ENCODE data around the gene GPR148. TPM values are rescaled to one million over a fixed set of nuclear protein-coding genes. Genes with fewer than 3 reads are reported as not detected.

GPR148 gene
- polyA plus RNA-seq, 2 of the 4 experiments (the other 2 are of a cell fraction) = not detected

GRCh38 chr2:130720036-130720435 is 8.8 kb upstream of the GPR148 start:
- no peak for TF ChIP-seq ZSCAN20 (CRISPR knock-in tag; IDR thresholded peaks at IDR 0.05)
- TF ChIP-seq SMC3 (IDR thresholded peaks at IDR 0.05) = no peak
- TF ChIP-seq CBX2 (IDR thresholded peaks at IDR 0.05; ENCODE audit: borderline replicate concordance, low read depth) = no peak
- TF ChIP-seq MYC (IDR thresholded peaks at IDR 0.05; ENCODE audit: borderline replicate concordance, low read length) = no peak
- TF ChIP-seq CEBPB (IDR thresholded peaks at IDR 0.05) = no peak
- TF ChIP-seq, protein P1, sequence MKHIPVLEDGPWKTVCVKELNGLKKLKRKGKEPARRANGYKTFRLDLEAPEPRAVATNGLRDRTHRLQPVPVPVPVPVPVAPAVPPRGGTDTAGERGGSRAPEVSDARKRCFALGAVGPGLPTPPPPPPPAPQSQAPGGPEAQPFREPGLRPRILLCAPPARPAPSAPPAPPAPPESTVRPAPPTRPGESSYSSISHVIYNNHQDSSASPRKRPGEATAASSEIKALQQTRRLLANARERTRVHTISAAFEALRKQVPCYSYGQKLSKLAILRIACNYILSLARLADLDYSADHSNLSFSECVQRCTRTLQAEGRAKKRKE (CRISPR knock-in tag; IDR thresholded peaks at IDR 0.05; ENCODE audit: low read depth) = no peak
- no peak for TF ChIP-seq GATA3 (IDR thresholded peaks at IDR 0.05; ENCODE audit: borderline replicate concordance)
- no peak for TF ChIP-seq MAFK (IDR thresholded peaks at IDR 0.05; ENCODE audit: partially characterized antibody)
- no peak for TF ChIP-seq EHMT2 (IDR thresholded peaks at IDR 0.05; ENCODE audit: low read depth)
- no peak for TF ChIP-seq HOXB5 (CRISPR knock-in tag; IDR thresholded peaks at IDR 0.05)
- TF ChIP-seq NR3C1 (IDR thresholded peaks at IDR 0.05) = no peak
- TF ChIP-seq FOSB (CRISPR knock-in tag; IDR thresholded peaks at IDR 0.05) = no peak
- TF ChIP-seq POLR2A (IDR thresholded peaks at IDR 0.05; ENCODE audit: low read length) = no peak
- no peak for TF ChIP-seq NPAS2 (CRISPR knock-in tag; IDR thresholded peaks at IDR 0.05; ENCODE audit: borderline replicate concordance)
- no peak for TF ChIP-seq BHLHE40 (IDR thresholded peaks at IDR 0.05; ENCODE audit: low read depth, low read length)
- TF ChIP-seq FOSL2 (IDR thresholded peaks at IDR 0.05) = no peak
- no peak for TF ChIP-seq FOSL2 (CRISPR knock-in tag; IDR thresholded peaks at IDR 0.05)
- TF ChIP-seq RNF2 (IDR thresholded peaks at IDR 0.05; ENCODE audit: borderline replicate concordance, low read depth) = no peak
- no peak for TF ChIP-seq PHF8 (IDR thresholded peaks at IDR 0.05; ENCODE audit: borderline replicate concordance, low read depth)
- TF ChIP-seq, protein P2, sequence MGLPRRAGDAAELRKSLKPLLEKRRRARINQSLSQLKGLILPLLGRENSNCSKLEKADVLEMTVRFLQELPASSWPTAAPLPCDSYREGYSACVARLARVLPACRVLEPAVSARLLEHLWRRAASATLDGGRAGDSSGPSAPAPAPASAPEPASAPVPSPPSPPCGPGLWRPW (IDR thresholded peaks at IDR 0.05) = no peak
- TF ChIP-seq, protein P3, sequence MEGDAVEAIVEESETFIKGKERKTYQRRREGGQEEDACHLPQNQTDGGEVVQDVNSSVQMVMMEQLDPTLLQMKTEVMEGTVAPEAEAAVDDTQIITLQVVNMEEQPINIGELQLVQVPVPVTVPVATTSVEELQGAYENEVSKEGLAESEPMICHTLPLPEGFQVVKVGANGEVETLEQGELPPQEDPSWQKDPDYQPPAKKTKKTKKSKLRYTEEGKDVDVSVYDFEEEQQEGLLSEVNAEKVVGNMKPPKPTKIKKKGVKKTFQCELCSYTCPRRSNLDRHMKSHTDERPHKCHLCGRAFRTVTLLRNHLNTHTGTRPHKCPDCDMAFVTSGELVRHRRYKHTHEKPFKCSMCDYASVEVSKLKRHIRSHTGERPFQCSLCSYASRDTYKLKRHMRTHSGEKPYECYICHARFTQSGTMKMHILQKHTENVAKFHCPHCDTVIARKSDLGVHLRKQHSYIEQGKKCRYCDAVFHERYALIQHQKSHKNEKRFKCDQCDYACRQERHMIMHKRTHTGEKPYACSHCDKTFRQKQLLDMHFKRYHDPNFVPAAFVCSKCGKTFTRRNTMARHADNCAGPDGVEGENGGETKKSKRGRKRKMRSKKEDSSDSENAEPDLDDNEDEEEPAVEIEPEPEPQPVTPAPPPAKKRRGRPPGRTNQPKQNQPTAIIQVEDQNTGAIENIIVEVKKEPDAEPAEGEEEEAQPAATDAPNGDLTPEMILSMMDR (IDR thresholded peaks at IDR 0.05) = no peak
- Histone ChIP-seq H3K4me2 (no peak overlapping the region), H3K9me3 (no peaks in the 10 kb centered on the region), H3K4me1 (no peaks in the 10 kb centered on the region), H3K4me3 (no peak overlapping the region), H3K27ac (no peak overlapping the region)
- ChIA-PET CTCF (no interaction called here), POLR2A (no interaction called here)
- no peak for FAIRE-seq
- ATAC-seq = no peak
- WGBS (ENCODE audit: missing lambda C conversion rate) = 37% methylated on average over 5 of the region's 8 CpGs
- no peak for DNase-seq (ENCODE audit: low read depth in 1 of 2, low spot score in 1 of 2)

- no peak for ATAC-seq
- H3K4me2 ChIP-seq = no peak overlapping the region
- no peak for FAIRE-seq
Observed at GRCh38 chr2:130720528-130720927, 8.3 kb upstream of the GPR148 start.

More at GRCh38 chr2:130720528-130720927, 8.3 kb upstream of the GPR148 start:
- Histone ChIP-seq H3K4me1 (no peaks in the 10 kb centered on the region), H3K4me3 (no peak overlapping the region), H3K27ac (no peak overlapping the region), H3K9me3 (no peaks in the 10 kb centered on the region)
- no peak for DNase-seq (ENCODE audit: low read depth in 1 of 2, low spot score in 1 of 2)
- POLR2A ChIA-PET = no interaction called here
- TF ChIP-seq EP300 (IDR thresholded peaks at IDR 0.05) (no peak), ZSCAN20 (CRISPR knock-in tag; IDR thresholded peaks at IDR 0.05) (no peak), EHMT2 (IDR thresholded peaks at IDR 0.05; ENCODE audit: low read depth) (no peak), NPAS2 (CRISPR knock-in tag; IDR thresholded peaks at IDR 0.05; ENCODE audit: borderline replicate concordance) (no peak), FOSL2 (IDR thresholded peaks at IDR 0.05) (no peak), FOSL2 (CRISPR knock-in tag; IDR thresholded peaks at IDR 0.05) (no peak), NFE2L2 (conservative IDR thresholded peaks at IDR 0.05; ENCODE audit: low read length) (no peak), RCOR1 (IDR thresholded peaks at IDR 0.05; ENCODE audit: low read depth, low read length) (no peak), ZNF302 (CRISPR knock-in tag; IDR thresholded peaks at IDR 0.05) (no peak), ZC3H11A (IDR thresholded peaks at IDR 0.05) (no peak), HOXA7 (CRISPR knock-in tag; IDR thresholded peaks at IDR 0.05) (no peak), CHD2 (IDR thresholded peaks at IDR 0.05; ENCODE audit: low read length, partially characterized antibody) (no peak), EHF (CRISPR knock-in tag; IDR thresholded peaks at IDR 0.05) (no peak), POLR2AphosphoS2 (conservative IDR thresholded peaks at IDR 0.05; ENCODE audit: low read length) (no peak), KDM5A (IDR thresholded peaks at IDR 0.05) (no peak), CBX2 (IDR thresholded peaks at IDR 0.05; ENCODE audit: borderline replicate concordance, low read depth) (no peak), JUNB (IDR thresholded peaks at IDR 0.05) (no peak)
- TF ChIP-seq, protein P1 (CRISPR knock-in tag; IDR thresholded peaks at IDR 0.05; ENCODE audit: low read depth) = no peak
- TF ChIP-seq, protein P4, sequence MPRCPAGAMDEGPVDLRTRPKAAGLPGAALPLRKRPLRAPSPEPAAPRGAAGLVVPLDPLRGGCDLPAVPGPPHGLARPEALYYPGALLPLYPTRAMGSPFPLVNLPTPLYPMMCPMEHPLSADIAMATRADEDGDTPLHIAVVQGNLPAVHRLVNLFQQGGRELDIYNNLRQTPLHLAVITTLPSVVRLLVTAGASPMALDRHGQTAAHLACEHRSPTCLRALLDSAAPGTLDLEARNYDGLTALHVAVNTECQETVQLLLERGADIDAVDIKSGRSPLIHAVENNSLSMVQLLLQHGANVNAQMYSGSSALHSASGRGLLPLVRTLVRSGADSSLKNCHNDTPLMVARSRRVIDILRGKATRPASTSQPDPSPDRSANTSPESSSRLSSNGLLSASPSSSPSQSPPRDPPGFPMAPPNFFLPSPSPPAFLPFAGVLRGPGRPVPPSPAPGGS (IDR thresholded peaks at IDR 0.05) = no peak
- TF ChIP-seq, protein P5, sequence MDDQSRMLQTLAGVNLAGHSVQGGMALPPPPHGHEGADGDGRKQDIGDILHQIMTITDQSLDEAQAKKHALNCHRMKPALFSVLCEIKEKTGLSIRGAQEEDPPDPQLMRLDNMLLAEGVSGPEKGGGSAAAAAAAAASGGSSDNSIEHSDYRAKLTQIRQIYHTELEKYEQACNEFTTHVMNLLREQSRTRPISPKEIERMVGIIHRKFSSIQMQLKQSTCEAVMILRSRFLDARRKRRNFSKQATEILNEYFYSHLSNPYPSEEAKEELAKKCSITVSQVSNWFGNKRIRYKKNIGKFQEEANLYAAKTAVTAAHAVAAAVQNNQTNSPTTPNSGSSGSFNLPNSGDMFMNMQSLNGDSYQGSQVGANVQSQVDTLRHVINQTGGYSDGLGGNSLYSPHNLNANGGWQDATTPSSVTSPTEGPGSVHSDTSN (IDR thresholded peaks at IDR 0.05) = no peak
- TF ChIP-seq, protein P6, sequence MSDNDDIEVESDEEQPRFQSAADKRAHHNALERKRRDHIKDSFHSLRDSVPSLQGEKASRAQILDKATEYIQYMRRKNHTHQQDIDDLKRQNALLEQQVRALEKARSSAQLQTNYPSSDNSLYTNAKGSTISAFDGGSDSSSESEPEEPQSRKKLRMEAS (IDR thresholded peaks at IDR 0.05) = no peak
- WGBS (ENCODE audit: missing lambda C conversion rate) = 10% methylated on average over 3 of the region's 3 CpGs
- CTCF ChIA-PET = no interaction called here
